Measurements from ENCODE around the gene PKD2L1. TPM values are rescaled to one million over a fixed set of nuclear protein-coding genes. Genes with fewer than 3 reads are reported as not detected.
"Not testable (repeated sequence)": the region's sequence is repeated elsewhere in the genome, so short reads cannot be mapped to it uniquely, and the experiment has no call there.

PKD2L1 gene
- total RNA-seq, 1 experiment from 2014 or later, result not detected

DNA sequence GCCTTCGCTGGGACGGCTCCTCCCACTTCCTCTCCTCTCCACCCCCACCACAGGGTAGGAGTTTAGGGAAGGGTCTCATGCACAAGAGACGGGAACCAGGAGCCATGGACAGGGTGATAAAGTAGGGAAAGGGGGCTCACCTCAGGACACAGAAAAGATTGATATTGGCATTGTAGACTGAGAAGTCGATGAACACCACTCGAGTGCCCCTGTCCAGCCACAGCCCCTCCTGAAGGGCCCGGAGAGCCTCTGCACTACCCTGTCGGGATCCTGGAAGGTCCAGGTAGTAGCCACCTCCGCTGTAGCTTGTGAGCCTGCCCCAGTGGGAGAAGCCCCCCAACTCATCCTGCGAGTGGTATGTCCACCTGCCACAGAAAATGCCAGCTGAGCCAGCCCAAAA lies 32.8 kb downstream of the PKD2L1 start:
- Histone ChIP-seq H3K36me3 (ENCODE audit: insufficient read depth, low read length, poor library complexity, severe bottlenecking) (no peaks in the 10 kb centered on the region), H3K4me3 (ENCODE audit: low read depth, low read length, poor library complexity, severe bottlenecking) (no peak overlapping the region), H3K9me3 (ENCODE audit: low read depth, low read length, poor library complexity, severe bottlenecking) (no peaks in the 10 kb centered on the region), H3K4me1 (ENCODE audit: insufficient read depth, low read length, poor library complexity, severe bottlenecking) (no peaks in the 10 kb centered on the region), H3K27me3 (replicated peaks; ENCODE audit: insufficient read depth, low read depth, low read length, poor library complexity) (no peaks in the 10 kb centered on the region), H3K27ac (ENCODE audit: low read depth, low read length, poor library complexity, severe bottlenecking) (no peak overlapping the region)
- TF ChIP-seq, protein P1, sequence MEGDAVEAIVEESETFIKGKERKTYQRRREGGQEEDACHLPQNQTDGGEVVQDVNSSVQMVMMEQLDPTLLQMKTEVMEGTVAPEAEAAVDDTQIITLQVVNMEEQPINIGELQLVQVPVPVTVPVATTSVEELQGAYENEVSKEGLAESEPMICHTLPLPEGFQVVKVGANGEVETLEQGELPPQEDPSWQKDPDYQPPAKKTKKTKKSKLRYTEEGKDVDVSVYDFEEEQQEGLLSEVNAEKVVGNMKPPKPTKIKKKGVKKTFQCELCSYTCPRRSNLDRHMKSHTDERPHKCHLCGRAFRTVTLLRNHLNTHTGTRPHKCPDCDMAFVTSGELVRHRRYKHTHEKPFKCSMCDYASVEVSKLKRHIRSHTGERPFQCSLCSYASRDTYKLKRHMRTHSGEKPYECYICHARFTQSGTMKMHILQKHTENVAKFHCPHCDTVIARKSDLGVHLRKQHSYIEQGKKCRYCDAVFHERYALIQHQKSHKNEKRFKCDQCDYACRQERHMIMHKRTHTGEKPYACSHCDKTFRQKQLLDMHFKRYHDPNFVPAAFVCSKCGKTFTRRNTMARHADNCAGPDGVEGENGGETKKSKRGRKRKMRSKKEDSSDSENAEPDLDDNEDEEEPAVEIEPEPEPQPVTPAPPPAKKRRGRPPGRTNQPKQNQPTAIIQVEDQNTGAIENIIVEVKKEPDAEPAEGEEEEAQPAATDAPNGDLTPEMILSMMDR (conservative IDR thresholded peaks at IDR 0.05; ENCODE audit: low read depth, low read length), result no peak
- no peak for TF ChIP-seq EZH2 (IDR thresholded peaks at IDR 0.05; ENCODE audit: borderline replicate concordance, low read depth, low read length, poor library complexity, severe bottlenecking)
- BruUV-seq (replicated peaks), result no TSS peak
- CTCF ChIA-PET, result no interaction called here
- POLR2A ChIA-PET (ENCODE audit: low non-redundant PET), result no interaction called here
- DNase-seq (ENCODE audit: low spot score), result no peak
- intact Hi-C loops (cut with micrococcal nuclease; ENCODE audit: unreplicated experiment), result no loop called here

DNA sequence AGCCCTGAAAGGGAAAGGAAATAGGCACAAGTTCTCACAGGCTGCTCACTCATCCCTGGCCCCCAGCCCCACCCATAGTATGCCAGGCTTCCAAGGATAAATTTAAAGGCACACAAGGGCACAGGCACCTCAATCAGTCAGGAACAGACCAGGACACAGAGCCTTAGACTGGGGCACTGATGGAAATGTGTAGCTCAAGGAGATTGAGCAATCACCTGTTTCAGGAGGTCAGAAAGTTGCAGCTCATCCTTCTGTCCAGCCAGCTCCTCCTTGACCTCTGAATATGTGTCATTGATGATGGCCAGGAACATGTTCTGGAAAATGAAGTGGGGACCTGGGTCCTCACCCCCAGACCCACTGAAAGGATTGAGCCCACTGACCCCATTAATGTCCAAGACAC lies 37.0 kb downstream of the PKD2L1 start:
- Histone ChIP-seq H3K36me3 (ENCODE audit: insufficient read depth, low read length, poor library complexity, severe bottlenecking) (no peaks in the 10 kb centered on the region), H3K4me3 (ENCODE audit: low read depth, low read length, poor library complexity, severe bottlenecking) (no peak overlapping the region), H3K27me3 (replicated peaks; ENCODE audit: insufficient read depth, low read depth, low read length, poor library complexity) (no peaks in the 10 kb centered on the region), H3K27ac (ENCODE audit: low read depth, low read length, poor library complexity, severe bottlenecking) (no peak overlapping the region), H3K4me1 (ENCODE audit: insufficient read depth, low read length, poor library complexity, severe bottlenecking) (no peaks in the 10 kb centered on the region), H3K9me3 (ENCODE audit: low read depth, low read length, poor library complexity, severe bottlenecking) (no peaks in the 10 kb centered on the region)
- ChIA-PET POLR2A (ENCODE audit: low non-redundant PET) (no interaction called here), CTCF (no interaction called here)
- TF ChIP-seq, protein P1 (conservative IDR thresholded peaks at IDR 0.05; ENCODE audit: low read depth, low read length), result no peak
- no peak for TF ChIP-seq EZH2 (IDR thresholded peaks at IDR 0.05; ENCODE audit: borderline replicate concordance, low read depth, low read length, poor library complexity, severe bottlenecking)
- no TSS peak for BruUV-seq (replicated peaks)
- no peak for DNase-seq (ENCODE audit: low spot score)
- intact Hi-C loops (cut with micrococcal nuclease; ENCODE audit: unreplicated experiment), result no loop called here

DNA sequence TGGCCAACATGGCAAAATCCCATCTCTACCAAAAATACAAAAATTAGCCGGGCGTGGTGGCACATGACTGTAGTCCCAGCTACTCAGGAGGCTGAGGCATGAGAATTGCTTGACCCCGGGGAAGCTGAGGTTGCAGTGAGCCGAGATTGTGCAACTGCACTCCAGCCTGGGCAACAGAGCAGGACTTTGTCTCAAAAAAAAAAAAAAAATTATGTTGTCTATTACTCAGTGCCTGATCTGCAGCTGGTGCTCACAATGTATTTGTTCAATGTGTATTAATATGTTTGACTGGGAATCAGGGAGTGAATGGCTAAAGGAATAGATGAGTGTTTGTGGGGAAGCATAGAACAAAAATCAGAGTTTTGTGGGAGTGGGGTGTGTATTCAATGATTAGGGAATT lies 37.7 kb downstream of the PKD2L1 start:
- POLR2A ChIA-PET (ENCODE audit: low non-redundant PET); CTCF ChIA-PET; H3K27ac ChIP-seq (ENCODE audit: low read depth, low read length, poor library complexity, severe bottlenecking); H3K27me3 ChIP-seq (replicated peaks; ENCODE audit: insufficient read depth, low read depth, low read length, poor library complexity); H3K4me1 ChIP-seq (ENCODE audit: insufficient read depth, low read length, poor library complexity, severe bottlenecking); H3K36me3 ChIP-seq (ENCODE audit: insufficient read depth, low read length, poor library complexity, severe bottlenecking); DNase-seq (ENCODE audit: low spot score); H3K4me3 ChIP-seq (ENCODE audit: low read depth, low read length, poor library complexity, severe bottlenecking); BruUV-seq (replicated peaks); H3K9me3 ChIP-seq (ENCODE audit: low read depth, low read length, poor library complexity, severe bottlenecking); intact Hi-C loops (cut with micrococcal nuclease; ENCODE audit: unreplicated experiment): not testable (repeated sequence)

DNA sequence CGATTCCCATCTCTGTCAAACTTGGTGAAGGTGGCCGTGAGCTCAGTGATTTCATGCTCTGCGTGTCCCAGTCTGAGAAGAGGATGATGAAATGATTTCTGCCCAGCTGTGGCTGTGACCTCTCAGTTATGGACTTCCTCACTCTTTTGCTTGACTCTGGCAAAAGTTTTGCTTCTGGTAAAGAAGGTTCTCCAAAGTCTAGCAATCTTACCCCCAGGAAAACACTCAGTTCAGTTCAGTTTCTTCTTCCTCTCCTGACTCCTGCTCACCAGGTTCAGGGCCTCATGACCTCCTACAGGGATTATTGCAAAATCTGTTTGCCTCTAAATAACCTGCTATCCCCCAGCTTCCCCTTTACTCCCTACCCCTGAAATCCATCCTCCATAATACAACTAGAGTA lies 38.7 kb downstream of the PKD2L1 start:
- H3K27ac ChIP-seq (ENCODE audit: low read depth, low read length, poor library complexity, severe bottlenecking), result no peak overlapping the region
- no peaks in the 10 kb centered on the region for H3K4me1 ChIP-seq (ENCODE audit: insufficient read depth, low read length, poor library complexity, severe bottlenecking)
- ChIA-PET POLR2A (ENCODE audit: low non-redundant PET) (no interaction called here), CTCF (no interaction called here)
- H3K36me3 ChIP-seq (ENCODE audit: insufficient read depth, low read length, poor library complexity, severe bottlenecking), result no peaks in the 10 kb centered on the region
- BruUV-seq (replicated peaks), result no TSS peak
- H3K9me3 ChIP-seq (ENCODE audit: low read depth, low read length, poor library complexity, severe bottlenecking), result no peaks in the 10 kb centered on the region
- DNase-seq (ENCODE audit: low spot score), result no peak
- intact Hi-C loops (cut with micrococcal nuclease; ENCODE audit: unreplicated experiment), result no loop called here
- no peak overlapping the region for H3K4me3 ChIP-seq (ENCODE audit: low read depth, low read length, poor library complexity, severe bottlenecking)
- no peaks in the 10 kb centered on the region for H3K27me3 ChIP-seq (replicated peaks; ENCODE audit: insufficient read depth, low read depth, low read length, poor library complexity)
- no peak for TF ChIP-seq EZH2 (IDR thresholded peaks at IDR 0.05; ENCODE audit: borderline replicate concordance, low read depth, low read length, poor library complexity, severe bottlenecking)
